ENCODE data around the gene ALAS1. TPM values are rescaled to one million over a fixed set of nuclear protein-coding genes. Genes with fewer than 3 reads are reported as not detected.
"Not testable (repeated sequence)": the region's sequence is repeated elsewhere in the genome, so short reads cannot be mapped to it uniquely, and the experiment has no call there.

The ALAS1 gene
- total RNA-seq, 2 donors from 2014 or later = 90.6 to 103 TPM

GRCh38 chr3:52175416-52176179 is 22.4 kb upstream of the ALAS1 start:
- no peak for DNase-seq
- Histone ChIP-seq H3K27ac (no peak overlapping the region), H3K4me1 (no peaks in the 10 kb centered on the region), H3K9ac (ENCODE audit: low read depth in 2 of 2, low read length in 2 of 2) (no peak overlapping the region), H3K4me3 (no peak overlapping the region), H3K9me3 (no peaks in the 10 kb centered on the region), H3K36me3 (no peaks in the 10 kb centered on the region), H3K27me3 (no peaks in the 10 kb centered on the region)
- intact Hi-C loops (cut with DNase I) = no loop called here
- TF ChIP-seq CTCF (IDR thresholded peaks at IDR 0.05) = no peak

- Histone ChIP-seq H3K36me3 (no peaks in the 10 kb centered on the region), H3K27me3 (no peaks in the 10 kb centered on the region), H3K4me3 (no peak overlapping the region), H3K9me3 (no peaks in the 10 kb centered on the region), H3K9ac (ENCODE audit: low read depth in 2 of 2, low read length in 2 of 2) (no peak overlapping the region), H3K27ac (no peak overlapping the region), H3K4me1 (no peaks in the 10 kb centered on the region)
- DNase-seq = no peak
- TF ChIP-seq CTCF (IDR thresholded peaks at IDR 0.05) = no peak
- intact Hi-C loops (cut with DNase I) = no loop called here
Measured at GRCh38 chr3:52176180-52176752, 21.7 kb upstream of the ALAS1 start.

GRCh38 chr3:52176951-52177700 is 20.8 kb upstream of the ALAS1 start:
- TF ChIP-seq CTCF (IDR thresholded peaks at IDR 0.05) = no peak
- intact Hi-C loops (cut with DNase I) = no loop called here
- Histone ChIP-seq H3K9ac (ENCODE audit: low read depth in 2 of 2, low read length in 2 of 2) (no peak overlapping the region), H3K9me3 (no peaks in the 10 kb centered on the region), H3K27ac (no peak overlapping the region), H3K4me1 (no peaks in the 10 kb centered on the region), H3K36me3 (no peaks in the 10 kb centered on the region), H3K4me3 (no peak overlapping the region), H3K27me3 (no peaks in the 10 kb centered on the region)
- no peak for DNase-seq

GRCh38 chr3:52177701-52178042 is 20.3 kb upstream of the ALAS1 start:
- TF ChIP-seq CTCF (IDR thresholded peaks at IDR 0.05) = no peak
- no peak overlapping the region for H3K9ac ChIP-seq (ENCODE audit: low read depth in 2 of 2, low read length in 2 of 2)
- intact Hi-C loops (cut with DNase I) = no loop called here
- no peaks in the 10 kb centered on the region for H3K27me3 ChIP-seq
- no peaks in the 10 kb centered on the region for H3K9me3 ChIP-seq
- H3K4me3 ChIP-seq = no peak overlapping the region
- no peak overlapping the region for H3K27ac ChIP-seq
- no peak for DNase-seq
- no peaks in the 10 kb centered on the region for H3K4me1 ChIP-seq
- no peaks in the 10 kb centered on the region for H3K36me3 ChIP-seq

GRCh38 chr3:52178126-52178525 is 19.8 kb upstream of the ALAS1 start:
- H3K27me3 ChIP-seq; DNase-seq; H3K27ac ChIP-seq; H3K9me3 ChIP-seq; intact Hi-C loops (cut with DNase I); H3K4me1 ChIP-seq; H3K36me3 ChIP-seq; H3K9ac ChIP-seq (ENCODE audit: low read depth in 2 of 2, low read length in 2 of 2); H3K4me3 ChIP-seq: not testable (repeated sequence)

GRCh38 chr3:52178537-52178936 is 19.4 kb upstream of the ALAS1 start:
- no peak for DNase-seq
- TF ChIP-seq CTCF (IDR thresholded peaks at IDR 0.05) = no peak
- intact Hi-C loops (cut with DNase I) = no loop called here
- Histone ChIP-seq H3K9me3 (no peaks in the 10 kb centered on the region), H3K27ac (no peak overlapping the region), H3K4me3 (no peak overlapping the region), H3K36me3 (no peaks in the 10 kb centered on the region), H3K4me1 (no peaks in the 10 kb centered on the region), H3K27me3 (no peaks in the 10 kb centered on the region), H3K9ac (ENCODE audit: low read depth in 2 of 2, low read length in 2 of 2) (no peak overlapping the region)

All from colonic mucosa (tissue), 4 donors.